Endodermal cell (in vitro differentiated cells): ENCODE measurements around the gene RMND1. TPM values are rescaled to one million over a fixed set of nuclear protein-coding genes. Genes with fewer than 3 reads are reported as not detected.
"Not testable (repeated sequence)": the region's sequence is repeated elsewhere in the genome, so short reads cannot be mapped to it uniquely, and the experiment has no call there.

ENCODE experiments used
- DNase-seq: peaks from one replicate; pipeline ENCODE4 v3.0.0-alpha.2; 2017
- H3K27ac ChIP-seq: 2 replicates; pipeline ENCODE4 v1.5.1; 2013; ENCODE audit warnings: mild to moderate bottlenecking, low read depth, low read length, moderate library complexity
- H3K27me3 ChIP-seq: 2 replicates; pipeline ENCODE4 v1.6.1; 2013; ENCODE audit warnings: mild to moderate bottlenecking, low read length, moderate library complexity; ENCODE audit not compliant: insufficient read depth, control insufficient read depth, poor library complexity, severe bottlenecking
- H3K36me3 ChIP-seq: 2 replicates; pipeline ENCODE4 v1.7.0; 2013; ENCODE audit warnings: mild to moderate bottlenecking, low read length, moderate library complexity; ENCODE audit not compliant: control insufficient read depth, insufficient read depth
- H3K4me1 ChIP-seq: one replicate; pipeline ENCODE4 v1.7.0; 2013; ENCODE audit warnings: low read length; ENCODE audit not compliant: control insufficient read depth, insufficient read depth
- H3K4me3 ChIP-seq: 2 replicates; pipeline ENCODE4 v1.5.1; 2013; ENCODE audit warnings: mild to moderate bottlenecking, low read length, moderate library complexity
- H3K9ac ChIP-seq: 2 replicates; pipeline ENCODE4 v1.6.1; 2013; ENCODE audit warnings: mild to moderate bottlenecking, low read length, moderate library complexity; ENCODE audit not compliant: poor library complexity, severe bottlenecking; ENCODE audit errors: extremely low read depth
- H3K9me3 ChIP-seq: 2 replicates; pipeline ENCODE4 v1.6.1; 2013; ENCODE audit warnings: mild to moderate bottlenecking, low read length, moderate library complexity; ENCODE audit not compliant: control insufficient read depth
- H3K27ac Mint-ChIP-seq: 2 replicates; pipeline ENCODE4 v1.8.0; 2020; ENCODE audit warnings: mixed read lengths
- H3K27me3 Mint-ChIP-seq: 2 replicates; pipeline ENCODE4 v1.8.0; 2021; ENCODE audit warnings: mild to moderate bottlenecking, mixed read lengths; ENCODE audit not compliant: insufficient read depth
- H3K36me3 Mint-ChIP-seq: 2 replicates; pipeline ENCODE4 v1.8.0; 2020; ENCODE audit warnings: low read depth, mixed read lengths
- H3K4me1 Mint-ChIP-seq: 2 replicates; pipeline ENCODE4 v1.8.0; 2020; ENCODE audit warnings: mixed read lengths
- H3K4me3 Mint-ChIP-seq: 2 replicates; pipeline ENCODE4 v1.8.0; 2020; ENCODE audit warnings: mild to moderate bottlenecking, moderate library complexity, mixed read lengths
- H3K9me3 Mint-ChIP-seq: 2 replicates; pipeline ENCODE4 v1.8.0; 2020; ENCODE audit warnings: mild to moderate bottlenecking, mixed read lengths
- WGBS, 2 experiments: methylation state at CpG; one replicate each; pipeline versions ENCODE4 v1.1.5 to v1.1.7; 2013; ENCODE audit warnings: missing lambda C conversion rate in 2 of 2, mixed read lengths in 1 of 2; ENCODE audit not compliant: insufficient coverage in 1 of 2, insufficient read length in 1 of 2; 5-methylcytosine and 5-hydroxymethylcytosine counted together
- total RNA-seq, 2 donors: library from RNA; stranded (reverse); fragmentation: NEBNext Ultra II Directional in 1 of 2; extraction: Animal tissue kit (Norgen Biotek cat#: 25700) in 1 of 2; gene quantifications; 2 replicates in 1 of 2; 3 replicates in 1 of 2; pipeline ENCODE4 v1.2.1, GENCODE V29; 2021
- TF ChIP-seq, protein P1 (sequence below): fragments of 200-600 bp; sonication (generic); conservative IDR thresholded peaks from 2 replicates; pipeline ENCODE4 v1.5.0; 2021; ENCODE audit warnings: antibody characterized with exemption, mild to moderate bottlenecking

Gene RMND1
- total RNA-seq, 2 donors from 2014 or later: 40.8 to 45.4 TPM

- no peak overlapping the region for H3K4me3 Mint-ChIP-seq
- Histone ChIP-seq H3K9me3 (no peaks in the 10 kb centered on the region), H3K27ac (no peak overlapping the region)
Observed at GRCh38 chr6:151359486-151359885, 92.4 kb downstream of the RMND1 start.

DNA sequence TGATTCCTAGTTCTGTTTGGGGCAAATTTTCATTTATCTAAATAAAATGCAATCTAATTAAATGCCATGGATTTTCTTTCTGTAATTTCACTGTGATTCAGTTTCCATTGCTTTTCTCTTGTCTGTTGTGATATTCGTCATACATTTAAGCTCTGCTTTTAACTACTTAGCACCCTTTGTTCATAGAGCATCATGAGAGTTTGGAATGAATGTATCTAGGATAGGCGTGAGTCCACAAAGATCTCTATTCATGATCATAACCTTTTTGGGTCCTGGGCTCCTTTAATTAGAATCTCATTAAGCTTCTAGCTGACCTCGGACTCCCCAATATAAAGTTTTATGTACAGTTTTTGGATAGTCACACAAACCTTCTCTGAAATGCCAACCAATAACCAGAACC, 93.5 kb downstream of the RMND1 start:
- H3K36me3 Mint-ChIP-seq: peaks cover 22% of the 10 kb centered on the region
- TF ChIP-seq, protein P1, sequence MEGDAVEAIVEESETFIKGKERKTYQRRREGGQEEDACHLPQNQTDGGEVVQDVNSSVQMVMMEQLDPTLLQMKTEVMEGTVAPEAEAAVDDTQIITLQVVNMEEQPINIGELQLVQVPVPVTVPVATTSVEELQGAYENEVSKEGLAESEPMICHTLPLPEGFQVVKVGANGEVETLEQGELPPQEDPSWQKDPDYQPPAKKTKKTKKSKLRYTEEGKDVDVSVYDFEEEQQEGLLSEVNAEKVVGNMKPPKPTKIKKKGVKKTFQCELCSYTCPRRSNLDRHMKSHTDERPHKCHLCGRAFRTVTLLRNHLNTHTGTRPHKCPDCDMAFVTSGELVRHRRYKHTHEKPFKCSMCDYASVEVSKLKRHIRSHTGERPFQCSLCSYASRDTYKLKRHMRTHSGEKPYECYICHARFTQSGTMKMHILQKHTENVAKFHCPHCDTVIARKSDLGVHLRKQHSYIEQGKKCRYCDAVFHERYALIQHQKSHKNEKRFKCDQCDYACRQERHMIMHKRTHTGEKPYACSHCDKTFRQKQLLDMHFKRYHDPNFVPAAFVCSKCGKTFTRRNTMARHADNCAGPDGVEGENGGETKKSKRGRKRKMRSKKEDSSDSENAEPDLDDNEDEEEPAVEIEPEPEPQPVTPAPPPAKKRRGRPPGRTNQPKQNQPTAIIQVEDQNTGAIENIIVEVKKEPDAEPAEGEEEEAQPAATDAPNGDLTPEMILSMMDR: no peak
- DNase-seq: no peak
- H3K4me1 Mint-ChIP-seq: no peaks in the 10 kb centered on the region
- peaks cover 31% of the 10 kb centered on the region for H3K36me3 ChIP-seq
- H3K4me3 Mint-ChIP-seq: no peak overlapping the region
- H3K4me1 ChIP-seq: no peaks in the 10 kb centered on the region
- WGBS, 2 experiments: 90% methylated on average over 3 of the region's 3 CpGs; no CpG with 5 or more reads in 1 of the 2 experiments
- no peaks in the 10 kb centered on the region for H3K9me3 Mint-ChIP-seq
- H3K9ac ChIP-seq: no peak overlapping the region
- no peak overlapping the region for H3K27ac Mint-ChIP-seq
- H3K27me3 ChIP-seq: no peaks in the 10 kb centered on the region
- no peaks in the 10 kb centered on the region for H3K27me3 Mint-ChIP-seq
- H3K9me3 ChIP-seq: no peaks in the 10 kb centered on the region
- no peak overlapping the region for H3K4me3 ChIP-seq
- no peak overlapping the region for H3K27ac ChIP-seq

More at GRCh38 chr6:151359486-151359885, 92.4 kb downstream of the RMND1 start:
- H3K9ac ChIP-seq: no peak overlapping the region
- H3K36me3 ChIP-seq: peaks cover 34% of the 10 kb centered on the region
- H3K4me1 Mint-ChIP-seq: no peaks in the 10 kb centered on the region
- H3K27me3 ChIP-seq: no peaks in the 10 kb centered on the region
- DNase-seq: peak; percentile 13
- no peaks in the 10 kb centered on the region for H3K27me3 Mint-ChIP-seq
- no peaks in the 10 kb centered on the region for H3K4me1 ChIP-seq
- TF ChIP-seq, protein P1: no peak
- no peaks in the 10 kb centered on the region for H3K9me3 Mint-ChIP-seq
- H3K36me3 Mint-ChIP-seq: peaks cover 28% of the 10 kb centered on the region
- no peak overlapping the region for H3K27ac Mint-ChIP-seq
- 90 to 97% methylated on average over 3 to 5 of the region's 5 CpGs for WGBS, 2 experiments
- no peak overlapping the region for H3K4me3 ChIP-seq

GRCh38 chr6:151357758-151358436, 94.0 kb downstream of the RMND1 start:
- Mint-ChIP-seq H3K27ac (no peak overlapping the region), H3K4me1 (no peaks in the 10 kb centered on the region), H3K9me3 (no peaks in the 10 kb centered on the region), H3K36me3 (peaks cover 20% of the 10 kb centered on the region), H3K27me3 (no peaks in the 10 kb centered on the region), H3K4me3 (no peak overlapping the region)
- H3K4me3 ChIP-seq: no peak overlapping the region
- H3K27ac ChIP-seq: no peak overlapping the region
- H3K27me3 ChIP-seq: no peaks in the 10 kb centered on the region
- TF ChIP-seq, protein P1: no peak
- no peaks in the 10 kb centered on the region for H3K4me1 ChIP-seq
- H3K9me3 ChIP-seq: no peaks in the 10 kb centered on the region
- DNase-seq: peak; percentile 13
- H3K9ac ChIP-seq: no peak overlapping the region
- peaks cover 34% of the 10 kb centered on the region for H3K36me3 ChIP-seq
- 92 to 100% methylated on average over 3 to 6 of the region's 6 CpGs for WGBS, 2 experiments

- H3K9ac ChIP-seq, H3K27me3 Mint-ChIP-seq, H3K4me1 ChIP-seq, H3K27ac ChIP-seq, H3K27me3 ChIP-seq, H3K9me3 Mint-ChIP-seq, H3K4me3 ChIP-seq, H3K4me3 Mint-ChIP-seq, DNase-seq, H3K4me1 Mint-ChIP-seq, H3K27ac Mint-ChIP-seq, H3K9me3 ChIP-seq: not testable (repeated sequence)
- WGBS, 2 experiments: 81 to 93% methylated on average over 6 of the region's 6 CpGs
- peaks cover 15% of the 10 kb centered on the region for H3K36me3 Mint-ChIP-seq
- peaks cover 34% of the 10 kb centered on the region for H3K36me3 ChIP-seq
Observed at GRCh38 chr6:151356983-151357382, 94.9 kb downstream of the RMND1 start.
